Activated B cell treated with CpG ODN at 0.5 μM for 24 hours (primary cell): ENCODE measurements around the gene WNT7B. TPM values are rescaled to one million over a fixed set of nuclear protein-coding genes. Genes with fewer than 3 reads are reported as not detected.

ENCODE experiments used
- ATAC-seq: fragments of 200-7000 bp; cut with Tn5 transposase; one replicate; pipeline ENCODE4 v1.10.0; 2021; ENCODE audit warnings: low read depth, mild to moderate bottlenecking, moderate library complexity
- CTCF ChIA-PET: fragments of 350-600 bp; sonication (Branson Sonifier 250); formaldehyde crosslinking; loops from one replicate; lab custom pipeline; 2021; ENCODE audit warnings: antibody characterized with exemption; lab: Charles Lee
- POLR2A ChIA-PET: fragments of 350-600 bp; sonication (Branson Sonifier 250); formaldehyde crosslinking; loops from one replicate; lab custom pipeline; 2021; ENCODE audit warnings: antibody characterized with exemption; lab: Charles Lee
- DNase-seq: peaks from one replicate; pipeline ENCODE4 v3.0.0; 2022
- H3K27ac Mint-ChIP-seq: one replicate; pipeline ENCODE4 v1.8.0; 2020; ENCODE audit warnings: mixed read lengths
- H3K27me3 Mint-ChIP-seq: one replicate; pipeline ENCODE4 v1.8.0; 2021; ENCODE audit warnings: mixed read lengths
- H3K36me3 Mint-ChIP-seq: one replicate; pipeline ENCODE4 v1.8.0; 2021; ENCODE audit warnings: low read depth, mixed read lengths
- H3K4me1 Mint-ChIP-seq: one replicate; pipeline ENCODE4 v1.8.0; 2021; ENCODE audit warnings: mixed read lengths
- H3K4me3 Mint-ChIP-seq: one replicate; pipeline ENCODE4 v1.8.0; 2020; ENCODE audit warnings: mild to moderate bottlenecking, mixed read lengths
- H3K9me3 Mint-ChIP-seq: one replicate; pipeline ENCODE4 v1.8.0; 2020; ENCODE audit warnings: mixed read lengths
- intact Hi-C: fragments of 100-400 bp; cut with micrococcal nuclease; formaldehyde crosslinking; loops from one replicate; pipeline ENCODE4 v1.15.1; 2024
- total RNA-seq: library from RNA; stranded (reverse); gene quantifications from 2 replicates; pipeline ENCODE4 v1.2.3, GENCODE V29; 2022
- TF ChIP-seq, protein P1 (sequence below): fragments of 200-600 bp; IDR thresholded peaks from one replicate; pipeline ENCODE4 v1.8.0; 2022; ENCODE audit warnings: antibody characterized with exemption, mild to moderate bottlenecking

The WNT7B gene
- total RNA-seq, 1 donor from 2014 or later, result not detected

DNA sequence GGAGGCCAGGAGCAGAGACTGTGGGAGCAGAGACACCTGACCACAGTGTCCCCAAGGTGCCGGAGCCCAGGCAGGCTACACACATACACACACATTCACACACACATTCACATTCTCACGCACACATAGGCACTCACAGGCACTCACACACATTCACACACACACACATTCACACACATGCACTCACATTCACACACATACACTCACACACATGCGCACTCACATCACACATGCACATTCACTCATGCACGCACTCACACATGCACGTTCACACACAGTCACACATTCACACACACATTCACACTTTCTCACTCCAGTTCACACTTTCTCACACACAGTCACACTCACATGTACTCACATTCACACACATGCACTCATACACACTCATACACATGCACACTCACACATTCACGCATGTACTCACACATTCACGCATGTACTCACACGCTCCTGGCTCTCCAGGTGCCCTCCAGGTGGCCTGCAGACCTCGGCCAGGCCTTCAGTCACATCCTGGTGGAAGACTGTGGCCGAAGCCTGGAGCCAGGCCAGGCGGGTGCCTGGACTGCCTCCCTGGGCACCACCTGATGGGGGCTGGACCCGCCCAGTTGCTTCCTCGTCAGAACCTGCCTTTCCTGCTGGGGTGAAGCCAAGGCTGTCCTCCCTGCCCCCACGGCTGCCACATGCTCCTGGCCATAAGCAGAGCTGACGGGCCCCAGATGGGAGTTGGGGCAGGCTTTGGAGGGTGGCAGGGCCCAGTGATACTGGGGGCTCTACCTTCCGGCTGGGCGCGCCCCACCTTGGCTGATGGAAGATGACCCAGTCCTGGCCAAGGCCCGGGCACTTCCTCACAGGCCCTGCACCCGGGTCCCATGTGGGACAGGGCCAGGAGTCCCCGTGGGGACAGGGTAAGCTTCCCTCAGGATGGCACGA lies 89.5 kb downstream of the WNT7B start:
- CTCF ChIA-PET, result no interaction called here
- no peaks in the 10 kb centered on the region for H3K36me3 Mint-ChIP-seq
- H3K27me3 Mint-ChIP-seq, result peaks cover 16% of the 10 kb centered on the region
- TF ChIP-seq, protein P1, sequence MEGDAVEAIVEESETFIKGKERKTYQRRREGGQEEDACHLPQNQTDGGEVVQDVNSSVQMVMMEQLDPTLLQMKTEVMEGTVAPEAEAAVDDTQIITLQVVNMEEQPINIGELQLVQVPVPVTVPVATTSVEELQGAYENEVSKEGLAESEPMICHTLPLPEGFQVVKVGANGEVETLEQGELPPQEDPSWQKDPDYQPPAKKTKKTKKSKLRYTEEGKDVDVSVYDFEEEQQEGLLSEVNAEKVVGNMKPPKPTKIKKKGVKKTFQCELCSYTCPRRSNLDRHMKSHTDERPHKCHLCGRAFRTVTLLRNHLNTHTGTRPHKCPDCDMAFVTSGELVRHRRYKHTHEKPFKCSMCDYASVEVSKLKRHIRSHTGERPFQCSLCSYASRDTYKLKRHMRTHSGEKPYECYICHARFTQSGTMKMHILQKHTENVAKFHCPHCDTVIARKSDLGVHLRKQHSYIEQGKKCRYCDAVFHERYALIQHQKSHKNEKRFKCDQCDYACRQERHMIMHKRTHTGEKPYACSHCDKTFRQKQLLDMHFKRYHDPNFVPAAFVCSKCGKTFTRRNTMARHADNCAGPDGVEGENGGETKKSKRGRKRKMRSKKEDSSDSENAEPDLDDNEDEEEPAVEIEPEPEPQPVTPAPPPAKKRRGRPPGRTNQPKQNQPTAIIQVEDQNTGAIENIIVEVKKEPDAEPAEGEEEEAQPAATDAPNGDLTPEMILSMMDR, result no peak
- H3K27ac Mint-ChIP-seq, result no peak overlapping the region
- intact Hi-C loops, result no loop called here
- no peaks in the 10 kb centered on the region for H3K4me1 Mint-ChIP-seq
- no peaks in the 10 kb centered on the region for H3K9me3 Mint-ChIP-seq
- no peak for DNase-seq
- no peak overlapping the region for H3K4me3 Mint-ChIP-seq
- POLR2A ChIA-PET, result no interaction called here
- ATAC-seq, result no peak

DNA sequence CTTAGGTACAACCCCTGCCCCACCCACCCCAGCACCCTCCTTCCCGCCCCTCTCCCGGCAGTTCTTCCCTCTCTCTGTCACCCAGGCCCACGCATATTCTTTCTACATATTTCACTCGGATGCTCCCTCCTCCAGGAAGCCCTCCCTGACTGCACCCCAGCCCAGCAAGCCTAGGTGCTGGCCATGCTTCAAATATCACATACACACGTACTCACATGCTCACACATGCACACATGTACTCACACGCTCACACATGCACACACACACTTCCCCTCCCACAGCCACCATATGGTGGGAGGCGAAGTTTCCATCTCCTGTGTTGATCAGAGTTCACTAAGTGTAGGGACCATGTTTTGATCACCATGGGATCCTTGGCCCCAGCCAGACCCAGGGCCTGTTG lies 90.4 kb downstream of the WNT7B start:
- Mint-ChIP-seq H3K27me3 (peaks cover 21% of the 10 kb centered on the region), H3K4me1 (no peaks in the 10 kb centered on the region), H3K9me3 (no peaks in the 10 kb centered on the region), H3K4me3 (no peak overlapping the region), H3K36me3 (no peaks in the 10 kb centered on the region), H3K27ac (no peak overlapping the region)
- TF ChIP-seq, protein P1, result no peak
- POLR2A ChIA-PET, result no interaction called here
- no peak for ATAC-seq
- intact Hi-C loops, result no loop called here
- CTCF ChIA-PET, result no interaction called here
- no peak for DNase-seq

DNA sequence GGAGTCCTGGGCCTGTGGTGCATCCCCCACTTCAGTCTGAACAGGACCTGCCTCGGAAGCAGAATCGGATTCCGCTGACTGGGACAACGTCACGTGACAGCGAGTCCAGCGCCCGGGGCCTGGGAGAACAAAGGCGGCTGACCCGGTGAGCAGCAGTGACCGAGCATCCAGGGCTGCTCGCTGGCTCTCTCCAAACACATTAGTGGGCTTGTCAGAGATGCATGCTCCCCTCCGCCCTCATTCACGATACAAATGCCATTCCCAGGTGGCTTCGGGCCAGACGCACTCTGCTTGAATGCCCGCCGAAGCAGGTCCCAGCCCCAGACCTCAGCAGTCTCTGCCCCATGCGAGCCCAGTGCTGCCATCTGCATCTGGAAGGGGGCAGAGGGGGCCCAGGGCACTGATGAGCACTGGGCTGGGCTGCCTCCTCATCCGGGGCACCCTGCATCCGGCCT lies 91.0 kb downstream of the WNT7B start:
- CTCF ChIA-PET, result no interaction called here
- H3K27me3 Mint-ChIP-seq, result peaks cover 20% of the 10 kb centered on the region
- H3K4me3 Mint-ChIP-seq, result no peak overlapping the region

DNA sequence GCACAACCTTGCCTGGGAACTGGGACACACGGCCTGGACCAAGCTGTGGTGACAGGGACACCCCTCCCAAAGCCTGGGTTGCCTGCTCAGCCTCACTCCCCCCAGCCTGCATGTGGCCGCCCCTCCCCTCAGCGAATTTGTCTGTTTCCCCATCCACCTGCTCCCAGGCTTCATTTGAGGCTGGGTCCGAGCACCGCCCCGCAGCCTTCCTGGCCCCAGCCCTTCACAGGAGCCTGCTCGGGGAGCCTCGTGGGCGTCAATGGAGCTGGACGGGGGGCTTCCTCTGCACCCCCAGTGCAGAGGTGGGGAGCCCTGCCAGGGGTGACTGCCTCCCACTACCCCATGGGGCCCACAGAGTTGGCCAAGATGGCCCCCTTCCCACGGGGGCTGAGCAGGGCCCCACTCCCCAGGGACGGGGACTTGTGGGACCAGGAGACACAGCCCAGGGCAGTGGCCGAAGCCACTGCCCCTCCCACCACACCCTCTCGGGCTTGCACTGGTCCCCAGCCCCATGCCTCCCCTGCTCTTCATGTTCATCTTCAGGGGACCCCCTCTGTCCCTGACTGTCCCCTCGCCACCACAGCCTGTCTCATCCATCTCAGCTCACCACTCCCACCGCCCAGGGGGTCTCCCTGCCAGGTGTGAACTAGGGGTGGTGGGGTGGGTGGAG lies 91.7 kb downstream of the WNT7B start:
- TF ChIP-seq, protein P1, result no peak
- Mint-ChIP-seq H3K27ac (no peak overlapping the region), H3K27me3 (peaks cover 22% of the 10 kb centered on the region), H3K9me3 (no peaks in the 10 kb centered on the region), H3K4me1 (no peaks in the 10 kb centered on the region), H3K4me3 (no peak overlapping the region), H3K36me3 (no peaks in the 10 kb centered on the region)
- POLR2A ChIA-PET, result no interaction called here
- ATAC-seq, result no peak
- intact Hi-C loops, result no loop called here
- CTCF ChIA-PET, result no interaction called here
- DNase-seq, result no peak

More for the DNA sequence above, 91.0 kb downstream of the WNT7B start:
- TF ChIP-seq, protein P1, result no peak
- H3K4me1 Mint-ChIP-seq, result no peaks in the 10 kb centered on the region
- intact Hi-C loops, result no loop called here
- H3K9me3 Mint-ChIP-seq, result no peaks in the 10 kb centered on the region
- ATAC-seq, result no peak
- no peak overlapping the region for H3K27ac Mint-ChIP-seq
- POLR2A ChIA-PET, result no interaction called here
- no peaks in the 10 kb centered on the region for H3K36me3 Mint-ChIP-seq
- no peak for DNase-seq
